ENCODE measurements around the gene CENPA.
A peak's percentile ranks its signal among the peaks of the same experiment; 100 is the strongest.

Gene CENPA

DNA sequence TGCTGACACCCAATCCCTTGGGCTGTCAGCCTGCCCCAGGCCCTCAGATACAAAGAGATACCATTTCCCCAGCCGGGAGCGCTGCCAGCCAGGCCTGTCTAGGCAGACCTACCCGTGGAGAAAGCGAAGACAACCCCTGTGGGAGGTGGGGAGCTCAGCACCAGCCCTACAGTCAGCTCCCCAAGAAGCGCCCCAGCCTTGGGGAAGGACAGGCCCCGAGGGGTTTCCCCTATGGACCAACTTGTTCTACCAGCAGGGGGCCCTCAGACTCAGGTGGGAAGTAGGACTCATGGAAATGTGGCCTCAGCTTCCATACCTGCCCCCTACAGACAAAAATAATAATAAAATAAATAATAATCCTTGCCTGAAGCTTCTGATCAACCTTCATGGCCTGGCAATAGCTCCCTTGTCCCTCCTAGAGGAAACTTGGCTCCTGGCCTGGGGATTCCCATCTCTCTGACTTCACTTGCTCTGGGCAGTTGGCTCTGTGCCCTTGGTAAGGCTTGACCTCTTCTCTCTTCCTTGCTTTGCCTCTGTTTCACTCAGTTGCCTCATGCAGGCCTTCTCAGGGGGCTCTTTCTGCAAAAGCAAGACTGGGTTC lies 14.8 kb upstream of the CENPA start:
- DNase-seq (ENCODE audit: low read depth) = peak; percentile 54
- TF ChIP-seq, protein P1, sequence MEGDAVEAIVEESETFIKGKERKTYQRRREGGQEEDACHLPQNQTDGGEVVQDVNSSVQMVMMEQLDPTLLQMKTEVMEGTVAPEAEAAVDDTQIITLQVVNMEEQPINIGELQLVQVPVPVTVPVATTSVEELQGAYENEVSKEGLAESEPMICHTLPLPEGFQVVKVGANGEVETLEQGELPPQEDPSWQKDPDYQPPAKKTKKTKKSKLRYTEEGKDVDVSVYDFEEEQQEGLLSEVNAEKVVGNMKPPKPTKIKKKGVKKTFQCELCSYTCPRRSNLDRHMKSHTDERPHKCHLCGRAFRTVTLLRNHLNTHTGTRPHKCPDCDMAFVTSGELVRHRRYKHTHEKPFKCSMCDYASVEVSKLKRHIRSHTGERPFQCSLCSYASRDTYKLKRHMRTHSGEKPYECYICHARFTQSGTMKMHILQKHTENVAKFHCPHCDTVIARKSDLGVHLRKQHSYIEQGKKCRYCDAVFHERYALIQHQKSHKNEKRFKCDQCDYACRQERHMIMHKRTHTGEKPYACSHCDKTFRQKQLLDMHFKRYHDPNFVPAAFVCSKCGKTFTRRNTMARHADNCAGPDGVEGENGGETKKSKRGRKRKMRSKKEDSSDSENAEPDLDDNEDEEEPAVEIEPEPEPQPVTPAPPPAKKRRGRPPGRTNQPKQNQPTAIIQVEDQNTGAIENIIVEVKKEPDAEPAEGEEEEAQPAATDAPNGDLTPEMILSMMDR (IDR thresholded peaks at IDR 0.05; ENCODE audit: low read depth, low read length) = peak; percentile 51
- TF ChIP-seq MYC (IDR thresholded peaks at IDR 0.05; ENCODE audit: low read depth, low read length) = no peak
- no peak for TF ChIP-seq POLR2A (IDR thresholded peaks at IDR 0.05; ENCODE audit: extremely low read depth, insufficient read length)
- TF ChIP-seq, protein P2, sequence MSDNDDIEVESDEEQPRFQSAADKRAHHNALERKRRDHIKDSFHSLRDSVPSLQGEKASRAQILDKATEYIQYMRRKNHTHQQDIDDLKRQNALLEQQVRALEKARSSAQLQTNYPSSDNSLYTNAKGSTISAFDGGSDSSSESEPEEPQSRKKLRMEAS (IDR thresholded peaks at IDR 0.05; ENCODE audit: low read depth, low read length) = no peak
- no peak overlapping the region for H3K4me3 ChIP-seq (ENCODE audit: low read depth, low read length)

DNA sequence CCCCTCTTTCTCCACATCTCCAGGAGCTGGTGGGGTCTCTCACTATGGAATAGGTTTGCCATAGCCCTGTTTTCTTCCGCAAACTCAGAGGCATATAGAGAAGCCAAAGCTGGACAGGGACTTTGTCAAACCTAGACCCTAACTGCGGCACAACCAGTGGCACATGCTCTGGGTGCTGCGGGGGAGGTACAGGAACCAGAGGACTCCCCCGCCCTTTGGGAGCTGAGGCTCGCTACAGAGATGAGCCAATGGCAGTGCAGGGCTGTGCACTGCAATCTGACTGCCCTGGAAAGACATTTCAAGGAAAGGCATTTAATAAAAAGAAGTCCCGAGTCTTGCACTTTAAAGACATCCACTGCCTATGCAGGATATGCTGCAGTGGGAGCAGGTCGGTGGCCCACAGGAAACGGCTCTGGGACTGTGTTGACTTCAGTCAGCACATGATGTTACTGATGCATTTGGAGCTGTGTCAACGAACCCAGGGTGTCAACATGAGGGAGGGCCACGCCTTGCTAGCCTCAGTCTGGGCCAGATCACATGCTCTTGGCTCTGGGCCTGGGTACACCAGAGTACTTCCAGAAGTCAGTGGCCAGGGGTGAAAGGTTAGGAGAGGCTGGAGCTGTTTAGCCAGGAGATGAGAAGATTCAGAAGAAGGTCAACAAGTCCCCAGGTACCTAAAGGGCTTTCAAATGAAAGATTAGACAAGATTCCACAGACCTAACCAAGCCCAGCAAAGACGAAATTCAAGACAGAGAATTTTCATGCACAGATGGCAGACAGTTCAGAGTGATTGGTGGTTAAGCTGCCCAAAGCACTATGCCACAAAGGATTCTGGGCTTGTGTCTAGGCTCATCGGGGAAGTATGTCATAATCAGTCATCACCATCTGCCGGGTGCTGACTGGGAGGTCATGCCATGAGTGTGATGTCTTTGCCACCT lies 13.5 kb upstream of the CENPA start:
- TF ChIP-seq, protein P2 (IDR thresholded peaks at IDR 0.05; ENCODE audit: low read depth, low read length) = peak; percentile 74
- no peak for TF ChIP-seq POLR2A (IDR thresholded peaks at IDR 0.05; ENCODE audit: extremely low read depth, insufficient read length)
- TF ChIP-seq, protein P1 (IDR thresholded peaks at IDR 0.05; ENCODE audit: low read depth, low read length) = no peak
- TF ChIP-seq MYC (IDR thresholded peaks at IDR 0.05; ENCODE audit: low read depth, low read length) = peak; percentile 81
- no peak overlapping the region for H3K4me3 ChIP-seq (ENCODE audit: low read depth, low read length)
- DNase-seq (ENCODE audit: low read depth) = peak; percentile 88

DNA sequence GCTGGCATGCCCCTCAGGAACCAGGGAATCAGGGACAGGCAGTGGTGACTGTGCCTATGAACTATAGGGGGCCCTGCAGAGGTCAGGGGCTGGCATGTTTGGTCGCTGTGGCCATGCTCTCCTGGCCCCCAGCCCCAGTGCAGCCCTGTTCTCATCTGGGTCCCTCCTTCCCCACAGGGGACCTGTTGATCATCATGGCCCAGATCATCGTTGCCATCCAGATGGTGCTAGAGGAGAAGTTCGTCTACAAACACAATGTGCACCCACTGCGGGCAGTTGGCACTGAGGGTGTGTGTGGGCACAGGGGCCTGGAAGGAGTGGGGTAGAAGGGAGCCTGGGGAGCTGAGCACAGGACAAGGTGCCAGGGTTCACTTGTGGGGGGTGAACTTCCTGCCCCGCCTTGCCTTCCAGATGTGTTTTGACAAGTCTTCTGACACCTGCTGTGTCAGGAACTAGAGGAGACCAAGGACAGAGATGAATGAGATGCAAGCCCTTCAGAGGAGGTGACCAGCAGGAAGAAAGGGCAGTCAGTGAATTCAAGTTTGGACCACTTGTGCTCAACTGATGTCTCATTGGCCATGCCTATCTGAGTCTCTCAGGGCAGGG lies 9.6 kb upstream of the CENPA start:
- TF ChIP-seq POLR2A (IDR thresholded peaks at IDR 0.05; ENCODE audit: extremely low read depth, insufficient read length) (no peak), MYC (IDR thresholded peaks at IDR 0.05; ENCODE audit: low read depth, low read length) (no peak)
- TF ChIP-seq, protein P1 (IDR thresholded peaks at IDR 0.05; ENCODE audit: low read depth, low read length) = no peak
- TF ChIP-seq, protein P2 (IDR thresholded peaks at IDR 0.05; ENCODE audit: low read depth, low read length) = no peak
- no peak for DNase-seq (ENCODE audit: low read depth)
- H3K4me3 ChIP-seq (ENCODE audit: low read depth, low read length) = no peak overlapping the region

DNA sequence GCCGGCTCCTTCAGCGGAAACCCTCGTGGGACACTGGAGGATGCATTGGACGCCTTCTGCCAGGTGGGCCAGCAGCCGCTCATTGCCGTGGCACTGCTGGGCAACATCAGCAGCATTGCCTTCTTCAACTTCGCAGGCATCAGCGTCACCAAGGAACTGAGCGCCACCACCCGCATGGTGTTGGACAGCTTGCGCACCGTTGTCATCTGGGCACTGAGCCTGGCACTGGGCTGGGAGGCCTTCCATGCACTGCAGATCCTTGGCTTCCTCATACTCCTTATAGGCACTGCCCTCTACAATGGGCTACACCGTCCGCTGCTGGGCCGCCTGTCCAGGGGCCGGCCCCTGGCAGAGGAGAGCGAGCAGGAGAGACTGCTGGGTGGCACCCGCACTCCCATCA lies 7.8 kb upstream of the CENPA start:
- DNase-seq (ENCODE audit: low read depth) = no peak

DNA sequence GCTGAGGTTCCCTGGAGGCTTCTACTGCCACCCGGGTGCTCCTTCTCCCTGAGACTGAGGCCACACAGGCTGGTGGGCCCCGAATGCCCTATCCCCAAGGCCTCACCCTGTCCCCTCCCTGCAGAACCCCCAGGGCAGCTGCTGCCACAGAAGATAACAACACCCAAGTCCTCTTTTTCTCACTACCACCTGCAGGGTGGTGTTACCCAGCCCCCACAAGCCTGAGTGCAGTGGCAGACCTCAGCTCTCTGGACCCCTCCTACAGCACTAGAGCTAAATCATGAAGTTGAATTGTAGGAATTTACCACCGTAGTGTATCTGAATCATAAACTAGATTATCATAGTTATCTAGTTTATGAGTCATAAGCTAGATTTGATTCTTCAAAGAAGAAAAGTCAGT lies 7.3 kb upstream of the CENPA start:
- no peak for DNase-seq (ENCODE audit: low read depth)
- H3K4me3 ChIP-seq (ENCODE audit: low read depth, low read length) = no peak overlapping the region
- TF ChIP-seq, protein P2 (IDR thresholded peaks at IDR 0.05; ENCODE audit: low read depth, low read length) = no peak
- TF ChIP-seq, protein P1 (IDR thresholded peaks at IDR 0.05; ENCODE audit: low read depth, low read length) = no peak
- TF ChIP-seq MYC (IDR thresholded peaks at IDR 0.05; ENCODE audit: low read depth, low read length) (no peak), POLR2A (IDR thresholded peaks at IDR 0.05; ENCODE audit: extremely low read depth, insufficient read length) (no peak)

More for the DNA sequence above, 7.8 kb upstream of the CENPA start:
- TF ChIP-seq, protein P2 (IDR thresholded peaks at IDR 0.05; ENCODE audit: low read depth, low read length) = no peak
- H3K4me3 ChIP-seq (ENCODE audit: low read depth, low read length) = no peak overlapping the region

All from NB4 (cell line).